ENCODE measurements around the gene UQCRC1.

DNA sequence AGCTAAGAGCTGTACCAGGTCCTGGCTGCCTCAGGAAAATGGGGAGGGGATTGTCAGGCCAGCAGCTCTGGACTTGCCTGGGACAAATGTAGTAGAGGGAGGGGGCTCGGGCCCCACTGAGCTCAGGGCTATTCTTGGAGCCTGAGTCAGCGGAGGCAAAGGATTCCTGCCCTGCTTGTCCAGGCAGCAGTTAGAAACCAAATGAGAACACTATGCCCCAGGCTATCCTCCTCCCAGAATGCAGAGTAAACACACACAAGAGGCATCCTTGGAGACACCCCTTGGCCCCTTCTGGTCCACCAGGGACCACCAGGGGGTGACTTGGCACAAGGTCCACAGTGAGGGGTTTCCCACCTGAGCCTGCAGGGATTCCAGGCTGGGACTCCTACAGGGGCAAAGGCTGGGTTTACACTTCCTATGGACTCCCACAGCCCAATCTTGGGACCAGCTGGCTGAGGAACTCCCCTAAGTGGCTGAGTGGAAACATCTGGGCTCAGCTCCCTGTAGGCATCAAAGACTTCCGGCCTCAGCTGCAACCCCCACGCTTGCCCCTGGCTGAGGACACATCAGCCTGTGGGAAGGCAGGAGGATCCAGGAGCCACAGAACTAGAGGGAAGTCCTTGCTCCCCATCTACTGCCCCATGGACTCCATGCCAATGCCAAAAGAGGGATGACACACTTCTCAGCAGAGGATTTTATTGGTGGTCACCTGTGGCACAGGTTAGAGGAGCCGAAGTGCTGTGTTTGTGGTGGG, 10.9 kb downstream of the UQCRC1 start:
- TF ChIP-seq, protein P1, sequence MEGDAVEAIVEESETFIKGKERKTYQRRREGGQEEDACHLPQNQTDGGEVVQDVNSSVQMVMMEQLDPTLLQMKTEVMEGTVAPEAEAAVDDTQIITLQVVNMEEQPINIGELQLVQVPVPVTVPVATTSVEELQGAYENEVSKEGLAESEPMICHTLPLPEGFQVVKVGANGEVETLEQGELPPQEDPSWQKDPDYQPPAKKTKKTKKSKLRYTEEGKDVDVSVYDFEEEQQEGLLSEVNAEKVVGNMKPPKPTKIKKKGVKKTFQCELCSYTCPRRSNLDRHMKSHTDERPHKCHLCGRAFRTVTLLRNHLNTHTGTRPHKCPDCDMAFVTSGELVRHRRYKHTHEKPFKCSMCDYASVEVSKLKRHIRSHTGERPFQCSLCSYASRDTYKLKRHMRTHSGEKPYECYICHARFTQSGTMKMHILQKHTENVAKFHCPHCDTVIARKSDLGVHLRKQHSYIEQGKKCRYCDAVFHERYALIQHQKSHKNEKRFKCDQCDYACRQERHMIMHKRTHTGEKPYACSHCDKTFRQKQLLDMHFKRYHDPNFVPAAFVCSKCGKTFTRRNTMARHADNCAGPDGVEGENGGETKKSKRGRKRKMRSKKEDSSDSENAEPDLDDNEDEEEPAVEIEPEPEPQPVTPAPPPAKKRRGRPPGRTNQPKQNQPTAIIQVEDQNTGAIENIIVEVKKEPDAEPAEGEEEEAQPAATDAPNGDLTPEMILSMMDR (conservative IDR thresholded peaks at IDR 0.05 in 1 of 2, IDR thresholded peaks at IDR 0.05 in 1 of 2; ENCODE audit: low read depth in 1 of 2, low read length in 2 of 2) = no peak
- no peak for TF ChIP-seq EZH2 (IDR thresholded peaks at IDR 0.05; ENCODE audit: low read length, missing control alignments)
